NCI-H2081 (cell line): ENCODE data around the gene IFNK.
"Not testable (repeated sequence)": the region's sequence is repeated elsewhere in the genome, so short reads cannot be mapped to it uniquely, and the experiment has no call there.

Experiments used
- DNase-seq, 2 experiments: peaks; one replicate each; lab custom pipeline; 2025; lab: John Stamatoyannopoulos, UW

The IFNK gene

GRCh38 chr9:27524236-27524635, at the start of gene IFNK:
IFNK (plus strand) TSS chr9:27524290; CDS start chr9:27524337, 47 bp downstream.
- DNase-seq, result no peak

- DNase-seq, result no peak
Measured at GRCh38 chr9:27474305-27474704, 49.8 kb upstream of the IFNK start.

GRCh38 chr9:27475057-27475595, 49.0 kb upstream of the IFNK start:
- no peak for DNase-seq

GRCh38 chr9:27476870-27477515, 47.1 kb upstream of the IFNK start:
- no peak for DNase-seq

GRCh38 chr9:27478322-27478721, 45.8 kb upstream of the IFNK start:
- no peak for DNase-seq

- DNase-seq, result no peak
Measured at GRCh38 chr9:27482709-27483108, 41.4 kb upstream of the IFNK start.

GRCh38 chr9:27483576-27483975, 40.5 kb upstream of the IFNK start:
- DNase-seq, result no peak

- DNase-seq, result no peak
Measured at GRCh38 chr9:27485158-27485557, 38.9 kb upstream of the IFNK start.

- DNase-seq, result no peak
Measured at GRCh38 chr9:27487128-27487640, 36.9 kb upstream of the IFNK start.

- no peak for DNase-seq
Measured at GRCh38 chr9:27487927-27488326, 36.2 kb upstream of the IFNK start.

GRCh38 chr9:27489087-27489876, 34.8 kb upstream of the IFNK start:
- DNase-seq, result no peak

GRCh38 chr9:27491154-27491553, 32.9 kb upstream of the IFNK start:
- DNase-seq, result no peak

GRCh38 chr9:27495480-27496134, 28.5 kb upstream of the IFNK start:
- no peak for DNase-seq

GRCh38 chr9:27496135-27496504, 28.0 kb upstream of the IFNK start:
- DNase-seq, result no peak

- no peak for DNase-seq
Measured at GRCh38 chr9:27497883-27498417, 26.1 kb upstream of the IFNK start.

- DNase-seq, result no peak
Measured at GRCh38 chr9:27499451-27499850, 24.6 kb upstream of the IFNK start.

- DNase-seq, result not testable (repeated sequence)
Measured at GRCh38 chr9:27500902-27501301, 23.2 kb upstream of the IFNK start.

GRCh38 chr9:27503623-27504022, 20.5 kb upstream of the IFNK start:
- DNase-seq, result no peak

GRCh38 chr9:27504259-27504658, 19.8 kb upstream of the IFNK start:
- DNase-seq, result no peak

GRCh38 chr9:27505744-27506161, 18.3 kb upstream of the IFNK start:
- no peak for DNase-seq

- no peak for DNase-seq
Measured at GRCh38 chr9:27506981-27507380, 17.1 kb upstream of the IFNK start.

GRCh38 chr9:27510780-27511179, 13.3 kb upstream of the IFNK start:
- DNase-seq, result no peak
